Stomach (tissue), 4 donors: Measurements from ENCODE around the gene PRSS27.

Experiments used
- EP300 ChIP-seq: sonication (generic); formaldehyde crosslinking; IDR thresholded peaks from one replicate; pipeline ENCODE4 v1.6.1; 2017; ENCODE audit warnings: antibody characterized with exemption
- POLR2A ChIP-seq, 4 donors: fragments of 450-650 bp; IDR thresholded peaks; one replicate each; pipeline ENCODE4 v1.6.1; 2016; ENCODE audit warnings: antibody characterized with exemption in 4 of 4, control low read depth in 2 of 4, mild to moderate bottlenecking in 1 of 4, moderate library complexity in 1 of 4
- TF ChIP-seq, protein P1 (sequence below), 7 experiments: fragments of 450-650 bp in 4 of 7; fragments of 200-600 bp in 3 of 7; sonication (generic) in 3 of 7; IDR thresholded peaks; one replicate each; pipeline ENCODE4 v1.5.1; 2016 to 2019; ENCODE audit warnings: antibody characterized with exemption in 7 of 7, control low read depth in 2 of 7, mild to moderate bottlenecking in 1 of 7

GRCh38 chr16:2737238-2737605, 17.2 kb upstream of the PRSS27 start:
- TF ChIP-seq, protein P1, sequence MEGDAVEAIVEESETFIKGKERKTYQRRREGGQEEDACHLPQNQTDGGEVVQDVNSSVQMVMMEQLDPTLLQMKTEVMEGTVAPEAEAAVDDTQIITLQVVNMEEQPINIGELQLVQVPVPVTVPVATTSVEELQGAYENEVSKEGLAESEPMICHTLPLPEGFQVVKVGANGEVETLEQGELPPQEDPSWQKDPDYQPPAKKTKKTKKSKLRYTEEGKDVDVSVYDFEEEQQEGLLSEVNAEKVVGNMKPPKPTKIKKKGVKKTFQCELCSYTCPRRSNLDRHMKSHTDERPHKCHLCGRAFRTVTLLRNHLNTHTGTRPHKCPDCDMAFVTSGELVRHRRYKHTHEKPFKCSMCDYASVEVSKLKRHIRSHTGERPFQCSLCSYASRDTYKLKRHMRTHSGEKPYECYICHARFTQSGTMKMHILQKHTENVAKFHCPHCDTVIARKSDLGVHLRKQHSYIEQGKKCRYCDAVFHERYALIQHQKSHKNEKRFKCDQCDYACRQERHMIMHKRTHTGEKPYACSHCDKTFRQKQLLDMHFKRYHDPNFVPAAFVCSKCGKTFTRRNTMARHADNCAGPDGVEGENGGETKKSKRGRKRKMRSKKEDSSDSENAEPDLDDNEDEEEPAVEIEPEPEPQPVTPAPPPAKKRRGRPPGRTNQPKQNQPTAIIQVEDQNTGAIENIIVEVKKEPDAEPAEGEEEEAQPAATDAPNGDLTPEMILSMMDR (IDR thresholded peaks at IDR 0.05), result no peak
- no peak for TF ChIP-seq POLR2A (IDR thresholded peaks at IDR 0.05)
- no peak for TF ChIP-seq EP300
